Gastrocnemius medialis (tissue), 4 donors: ENCODE results near the gene MRPL18.

Experiments used
- POLR2A ChIP-seq, 2 donors: fragments of 450-650 bp; IDR thresholded peaks; one replicate each; pipeline ENCODE4 v1.6.1; 2017; ENCODE audit warnings: antibody characterized with exemption in 2 of 2, mild to moderate bottlenecking in 2 of 2, moderate library complexity in 2 of 2
- TF ChIP-seq, protein P1 (sequence below), 5 experiments: fragments of 450-650 bp in 3 of 5; fragments of 200-600 bp in 2 of 5; sonication (generic) in 2 of 5; IDR thresholded peaks in 4 of 5; conservative IDR thresholded peaks in 1 of 5; 1 replicate in 4 of 5; 2 replicates in 1 of 5; pipeline ENCODE4 v1.5.1; 2016 to 2019; ENCODE audit warnings: antibody characterized with exemption in 5 of 5, mild to moderate bottlenecking in 3 of 5, moderate library complexity in 3 of 5

DNA sequence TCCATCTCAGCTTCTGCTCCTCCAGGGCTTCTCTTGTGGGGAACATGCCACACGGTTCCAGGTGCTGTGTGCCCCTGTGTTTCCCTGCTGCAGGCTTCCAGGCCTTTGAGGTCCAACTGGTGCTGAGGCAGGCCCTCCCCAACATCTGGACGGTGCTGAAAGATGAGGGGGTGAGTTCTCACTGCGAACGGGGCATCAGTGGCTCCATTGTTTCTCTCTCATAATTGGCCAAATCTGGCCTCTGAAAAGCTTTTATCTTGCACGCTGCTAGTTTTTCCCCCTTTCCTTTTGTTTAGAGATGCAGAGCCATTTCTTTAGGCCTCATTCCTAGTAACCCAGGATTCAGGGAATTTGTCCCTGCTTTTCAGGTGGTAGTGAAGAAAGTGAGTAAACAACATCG lies 18.4 kb downstream of the MRPL18 start:
- TF ChIP-seq, protein P1, sequence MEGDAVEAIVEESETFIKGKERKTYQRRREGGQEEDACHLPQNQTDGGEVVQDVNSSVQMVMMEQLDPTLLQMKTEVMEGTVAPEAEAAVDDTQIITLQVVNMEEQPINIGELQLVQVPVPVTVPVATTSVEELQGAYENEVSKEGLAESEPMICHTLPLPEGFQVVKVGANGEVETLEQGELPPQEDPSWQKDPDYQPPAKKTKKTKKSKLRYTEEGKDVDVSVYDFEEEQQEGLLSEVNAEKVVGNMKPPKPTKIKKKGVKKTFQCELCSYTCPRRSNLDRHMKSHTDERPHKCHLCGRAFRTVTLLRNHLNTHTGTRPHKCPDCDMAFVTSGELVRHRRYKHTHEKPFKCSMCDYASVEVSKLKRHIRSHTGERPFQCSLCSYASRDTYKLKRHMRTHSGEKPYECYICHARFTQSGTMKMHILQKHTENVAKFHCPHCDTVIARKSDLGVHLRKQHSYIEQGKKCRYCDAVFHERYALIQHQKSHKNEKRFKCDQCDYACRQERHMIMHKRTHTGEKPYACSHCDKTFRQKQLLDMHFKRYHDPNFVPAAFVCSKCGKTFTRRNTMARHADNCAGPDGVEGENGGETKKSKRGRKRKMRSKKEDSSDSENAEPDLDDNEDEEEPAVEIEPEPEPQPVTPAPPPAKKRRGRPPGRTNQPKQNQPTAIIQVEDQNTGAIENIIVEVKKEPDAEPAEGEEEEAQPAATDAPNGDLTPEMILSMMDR (IDR thresholded peaks at IDR 0.05 in 4 of 5, conservative IDR thresholded peaks at IDR 0.05 in 1 of 5), result no peak
- TF ChIP-seq POLR2A (IDR thresholded peaks at IDR 0.05), result no peak
